B cell (primary cell): Measurements from ENCODE around the gene CLDN4. TPM values are rescaled to one million over a fixed set of nuclear protein-coding genes. Genes with fewer than 3 reads are reported as not detected.

ENCODE experiments used
- ATAC-seq: fragments of 200-7000 bp; cut with Tn5 transposase; one replicate; pipeline ENCODE4 v1.10.0; 2021; ENCODE audit warnings: low read depth, mild to moderate bottlenecking, moderate number of reproducible peaks, moderate library complexity
- CTCF ChIA-PET: fragments of 350-600 bp; sonication (Branson Sonifier 250); formaldehyde crosslinking; loops from one replicate; lab custom pipeline; 2021; ENCODE audit warnings: antibody characterized with exemption, inconsistent platforms; lab: Charles Lee
- POLR2A ChIA-PET: fragments of 350-600 bp; sonication (Branson Sonifier 250); formaldehyde crosslinking; loops from one replicate; lab custom pipeline; 2021; ENCODE audit warnings: antibody characterized with exemption; lab: Charles Lee
- DNase-seq: peaks from one replicate; pipeline ENCODE4 v3.0.0; 2013
- H2AFZ ChIP-seq: 2 replicates; pipeline ENCODE4 v1.6.1; 2012; ENCODE audit warnings: mild to moderate bottlenecking, low read depth, low read length; ENCODE audit not compliant: insufficient read depth, poor library complexity, severe bottlenecking
- H3K27ac ChIP-seq, 2 donors: 1 replicate in 1 of 2; 2 replicates in 1 of 2; pipeline ENCODE4 v1.5.1; 2012 to 2013; ENCODE audit warnings: low read length in 2 of 2, mild to moderate bottlenecking in 2 of 2, moderate library complexity in 1 of 2
- H3K27me3 ChIP-seq, 4 experiments: fragments of 200-600 bp in 1 of 4; sonication (generic) in 1 of 4; replicated peaks in 1 of 4; 1 replicate in 2 of 4; 2 replicates in 2 of 4; pipeline versions ENCODE4 v1.6.1 to v1.7.0; 2013 to 2016; ENCODE audit warnings: low read length in 3 of 4, mild to moderate bottlenecking in 2 of 4, mixed read lengths in 1 of 4, moderate library complexity in 1 of 4; ENCODE audit not compliant: insufficient read depth in 4 of 4, control insufficient read depth in 3 of 4; ENCODE audit errors: control extremely low read depth in 1 of 4
- H3K36me3 ChIP-seq, 2 experiments: replicated peaks in 1 of 2; 1 replicate in 1 of 2; 2 replicates in 1 of 2; pipeline versions ENCODE4 v1.6.1 to v1.7.1; 2013; ENCODE audit warnings: low read length in 1 of 2; ENCODE audit not compliant: insufficient read depth in 2 of 2, control insufficient read depth in 1 of 2; ENCODE audit errors: control extremely low read depth in 1 of 2, extremely low read depth in 1 of 2
- H3K4me1 ChIP-seq, 2 donors: fragments of 200-600 bp in 1 of 2; sonication (generic) in 1 of 2; 1 replicate in 1 of 2; 2 replicates in 1 of 2; pipeline versions ENCODE4 v1.5.1 to v1.6.1; 2013 to 2017; ENCODE audit warnings: low read length in 2 of 2; ENCODE audit not compliant: control insufficient read depth in 2 of 2, insufficient read depth in 2 of 2
- H3K4me2 ChIP-seq: replicated peaks from 2 replicates; pipeline ENCODE3; 2012; ENCODE audit warnings: mild to moderate bottlenecking, low read depth, low read length; ENCODE audit not compliant: poor library complexity, severe bottlenecking
- H3K4me3 ChIP-seq, 5 experiments: fragments of 200-600 bp in 1 of 5; sonication (generic) in 1 of 5; 1 replicate in 3 of 5; 2 replicates in 2 of 5; pipeline versions ENCODE4 v1.5.1 to v1.7.0; 2011 to 2016; ENCODE audit warnings: low read length in 4 of 5, mild to moderate bottlenecking in 4 of 5, low read depth in 2 of 5, control low read depth in 1 of 5, moderate library complexity in 1 of 5; ENCODE audit not compliant: insufficient read depth in 1 of 5; ENCODE audit errors: control extremely low read depth in 1 of 5, extremely low read depth in 1 of 5
- H3K79me2 ChIP-seq: fragments of 200-600 bp; sonication (generic); one replicate; pipeline ENCODE4 v1.6.0; 2016; ENCODE audit warnings: low read length; ENCODE audit not compliant: control insufficient read depth, insufficient read depth
- H3K9ac ChIP-seq: fragments of 200-600 bp; sonication (generic); 2 replicates; pipeline ENCODE4 v1.6.1; 2017; ENCODE audit warnings: mild to moderate bottlenecking, low read length, moderate library complexity
- H3K9me3 ChIP-seq, 3 donors: one replicate each; pipeline versions ENCODE4 v1.6.1 to v1.7.1; 2013; ENCODE audit warnings: low read length in 2 of 3; ENCODE audit not compliant: control insufficient read depth in 2 of 3, insufficient read depth in 1 of 3; ENCODE audit errors: control extremely low read depth in 1 of 3
- H4K20me1 ChIP-seq: 2 replicates; pipeline ENCODE4 v1.6.0; 2012; ENCODE audit warnings: mild to moderate bottlenecking, low read length; ENCODE audit not compliant: insufficient read depth, control insufficient read depth, poor library complexity, severe bottlenecking
- H3K27ac Mint-ChIP-seq: one replicate; pipeline ENCODE4 v1.8.0; 2021; ENCODE audit warnings: mixed read lengths
- H3K27me3 Mint-ChIP-seq: one replicate; pipeline ENCODE4 v1.8.0; 2021; ENCODE audit warnings: mixed read lengths
- H3K4me1 Mint-ChIP-seq: one replicate; pipeline ENCODE4 v1.8.0; 2021; ENCODE audit warnings: mixed read lengths
- H3K4me3 Mint-ChIP-seq: one replicate; pipeline ENCODE4 v1.8.0; 2021; ENCODE audit warnings: mixed read lengths
- H3K9me3 Mint-ChIP-seq: one replicate; pipeline ENCODE4 v1.8.0; 2022; ENCODE audit warnings: mixed read lengths; ENCODE audit not compliant: insufficient read depth
- CTCF ChIP-seq: fragments of 200-600 bp; IDR thresholded peaks from one replicate; pipeline ENCODE4 v1.8.0; 2022; ENCODE audit warnings: antibody characterized with exemption, mild to moderate bottlenecking
- EZH2 ChIP-seq: IDR thresholded peaks from 2 replicates; pipeline ENCODE4 v1.6.1; 2012; ENCODE audit warnings: borderline replicate concordance, low read depth, mild to moderate bottlenecking, moderate library complexity, low read length; ENCODE audit not compliant: insufficient read depth, poor library complexity, severe bottlenecking
- WGBS: methylation state at CpG from one replicate; pipeline ENCODE4 v1.1.5; 2013; ENCODE audit warnings: missing lambda C conversion rate; ENCODE audit not compliant: insufficient coverage; 5-methylcytosine and 5-hydroxymethylcytosine counted together
- intact Hi-C: fragments of 100-400 bp; cut with micrococcal nuclease; formaldehyde crosslinking; loops from one replicate; pipeline ENCODE4 v1.10.0; 2022
- polyA plus RNA-seq: library from polyadenylated mRNA; depleted of rRNA; stranded (reverse); fragments of >200 nt; gene quantifications from 2 replicates; pipeline ENCODE4 v1.2.3, GENCODE V29; 2012
- total RNA-seq, 2 donors: library from RNA; stranded (reverse); fragments of 120-200 nt in 1 of 2; gene quantifications; 1 replicate in 1 of 2; 2 replicates in 1 of 2; pipeline versions ENCODE4 v1.2.3 to v1.2.4, GENCODE V29; 2013 to 2022

CLDN4 gene
- total and polyA plus RNA-seq, 2 donors (not counting 1 experiment from before 2014, with no cell fraction given) = 0.09 TPM; not detected in 1

DNA sequence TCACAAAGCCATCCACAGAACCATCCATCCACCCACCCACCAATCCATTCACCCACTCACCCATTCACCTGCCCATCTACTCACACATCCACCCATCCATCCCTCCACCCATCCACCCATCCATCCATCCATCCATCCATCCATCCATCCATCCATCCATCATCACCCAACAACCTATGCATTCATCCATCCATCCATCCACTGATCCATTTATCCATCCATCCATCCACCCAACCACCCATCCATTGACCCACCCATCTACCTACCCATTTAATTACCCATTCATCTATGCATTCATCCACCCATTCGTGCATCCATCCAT, 35.6 kb downstream of the CLDN4 start:
- Histone ChIP-seq H2AFZ (no peak overlapping the region), H3K79me2 (no peaks in the 10 kb centered on the region), H3K4me1 (no peaks in the 10 kb centered on the region), H4K20me1 (no peaks in the 10 kb centered on the region), H3K27ac (no peak overlapping the region), H3K27me3 (no peaks in the 10 kb centered on the region), H3K36me3 (no peaks in the 10 kb centered on the region), H3K9me3 (no peaks in the 10 kb centered on the region), H3K9ac (no peak overlapping the region), H3K4me2 (no peak overlapping the region), H3K4me3 (no peak overlapping the region)
- H3K4me1 Mint-ChIP-seq = no peaks in the 10 kb centered on the region
- ATAC-seq = no peak
- intact Hi-C loops = loop anchor here (2.0 kb wide), 1 partner anchor 160 kb away; no protein-coding TSS in a partner anchor
- ChIA-PET POLR2A (no interaction called here), CTCF (interaction anchor here (1.4 kb wide), 1 partner anchor 161 kb away, joined by 11 read pairs; no protein-coding TSS in a partner anchor)
- WGBS = 79% methylated on average over 1 of the region's 1 CpG
- H3K27me3 Mint-ChIP-seq = no peaks in the 10 kb centered on the region
- no peak for DNase-seq
- no peak overlapping the region for H3K4me3 Mint-ChIP-seq
- H3K27ac Mint-ChIP-seq = no peak overlapping the region
- TF ChIP-seq CTCF (no peak), EZH2 (no peak)
- H3K9me3 Mint-ChIP-seq = no peaks in the 10 kb centered on the region

- ATAC-seq = no peak
These were observed 38.4 kb downstream of the CLDN4 start for GRCh38 chr7:73869011-73869798.

More at GRCh38 chr7:73869011-73869798, 38.4 kb downstream of the CLDN4 start:
- no peaks in the 10 kb centered on the region for H3K36me3 ChIP-seq
- CTCF ChIA-PET = interaction anchor here (0.6 to 2.0 kb wide), 2 partner anchors 14 to 336 kb away, joined by 3 to 7 read pairs; no protein-coding TSS in a partner anchor
- intact Hi-C loops = no loop called here
- Mint-ChIP-seq H3K4me3 (no peak overlapping the region), H3K9me3 (no peaks in the 10 kb centered on the region), H3K4me1 (no peaks in the 10 kb centered on the region), H3K27me3 (no peaks in the 10 kb centered on the region), H3K27ac (no peak overlapping the region)
- TF ChIP-seq EZH2 = no peak
- no peak for TF ChIP-seq CTCF
- no peak overlapping the region for H3K27ac ChIP-seq
- no peak overlapping the region for H2AFZ ChIP-seq
- H3K4me1 ChIP-seq = no peaks in the 10 kb centered on the region
- POLR2A ChIA-PET = no interaction called here
- 90% methylated on average over 12 of the region's 24 CpGs for WGBS
- no peaks in the 10 kb centered on the region for H3K27me3 ChIP-seq
- no peak overlapping the region for H3K4me2 ChIP-seq
- no peaks in the 10 kb centered on the region for H3K9me3 ChIP-seq
- H4K20me1 ChIP-seq = no peaks in the 10 kb centered on the region
- H3K4me3 ChIP-seq = no peak overlapping the region
- H3K79me2 ChIP-seq = no peaks in the 10 kb centered on the region
- DNase-seq = no peak
- no peak overlapping the region for H3K9ac ChIP-seq
